Measurements from ENCODE around the gene PRPF8. TPM values are rescaled to one million over a fixed set of nuclear protein-coding genes. Genes with fewer than 3 reads are reported as not detected.

Gene PRPF8
- total RNA-seq, 1 donor from 2014 or later, result 297 TPM

DNA sequence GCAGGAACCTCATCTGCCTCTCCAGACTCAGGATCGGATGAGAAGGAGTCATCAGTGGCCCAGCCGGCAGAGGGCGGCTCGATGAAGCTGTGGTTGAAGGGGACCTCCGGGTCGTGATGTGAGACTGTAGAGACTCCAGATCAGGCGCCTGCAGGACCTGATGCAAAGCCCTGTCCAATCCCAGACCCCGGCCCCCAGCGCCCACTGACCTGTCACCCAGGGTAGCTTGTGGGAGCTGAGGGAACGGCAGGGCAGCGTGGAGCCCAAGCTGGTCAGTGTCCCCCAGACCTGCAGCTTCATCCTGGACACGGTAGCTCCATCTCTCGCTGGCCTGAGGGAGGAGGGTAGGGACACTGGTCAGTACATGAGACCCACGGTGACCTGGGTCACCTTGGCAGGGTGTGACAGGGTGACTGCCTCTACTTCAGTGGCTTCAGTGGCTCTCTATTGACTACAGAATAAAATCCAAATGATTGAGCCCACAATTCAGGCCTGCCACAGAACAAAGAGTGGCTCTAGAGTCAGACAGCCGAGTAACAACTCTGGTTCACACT lies 47.9 kb downstream of the PRPF8 start:
- no peak for DNase-seq
- peaks cover 5% of the 10 kb centered on the region for H3K4me1 Mint-ChIP-seq (ENCODE audit: low read depth, unreplicated experiment)
- H3K9me3 Mint-ChIP-seq (ENCODE audit: unreplicated experiment), result peaks cover 7% of the 10 kb centered on the region
- no peaks in the 10 kb centered on the region for H3K36me3 Mint-ChIP-seq (ENCODE audit: unreplicated experiment)
- H3K27me3 Mint-ChIP-seq (ENCODE audit: unreplicated experiment), result peaks cover 12% of the 10 kb centered on the region
- no peak overlapping the region for H3K4me3 Mint-ChIP-seq (ENCODE audit: unreplicated experiment)
- no peak for TF ChIP-seq CTCF (IDR thresholded peaks at IDR 0.05; ENCODE audit: partially characterized antibody, unreplicated experiment)
- H3K27ac Mint-ChIP-seq (ENCODE audit: unreplicated experiment), result no peak overlapping the region

- no peaks in the 10 kb centered on the region for H3K36me3 Mint-ChIP-seq (ENCODE audit: unreplicated experiment)
- H3K4me3 Mint-ChIP-seq (ENCODE audit: unreplicated experiment), result no peak overlapping the region
- peaks cover 7% of the 10 kb centered on the region for H3K27me3 Mint-ChIP-seq (ENCODE audit: unreplicated experiment)
- no peak for DNase-seq
- peaks cover 8% of the 10 kb centered on the region for H3K9me3 Mint-ChIP-seq (ENCODE audit: unreplicated experiment)
- H3K4me1 Mint-ChIP-seq (ENCODE audit: low read depth, unreplicated experiment), result peaks cover 5% of the 10 kb centered on the region
- TF ChIP-seq CTCF (IDR thresholded peaks at IDR 0.05; ENCODE audit: partially characterized antibody, unreplicated experiment), result no peak
- no peak overlapping the region for H3K27ac Mint-ChIP-seq (ENCODE audit: unreplicated experiment)
Measured at GRCh38 chr17:1635675-1636465, 48.8 kb downstream of the PRPF8 start.

DNA sequence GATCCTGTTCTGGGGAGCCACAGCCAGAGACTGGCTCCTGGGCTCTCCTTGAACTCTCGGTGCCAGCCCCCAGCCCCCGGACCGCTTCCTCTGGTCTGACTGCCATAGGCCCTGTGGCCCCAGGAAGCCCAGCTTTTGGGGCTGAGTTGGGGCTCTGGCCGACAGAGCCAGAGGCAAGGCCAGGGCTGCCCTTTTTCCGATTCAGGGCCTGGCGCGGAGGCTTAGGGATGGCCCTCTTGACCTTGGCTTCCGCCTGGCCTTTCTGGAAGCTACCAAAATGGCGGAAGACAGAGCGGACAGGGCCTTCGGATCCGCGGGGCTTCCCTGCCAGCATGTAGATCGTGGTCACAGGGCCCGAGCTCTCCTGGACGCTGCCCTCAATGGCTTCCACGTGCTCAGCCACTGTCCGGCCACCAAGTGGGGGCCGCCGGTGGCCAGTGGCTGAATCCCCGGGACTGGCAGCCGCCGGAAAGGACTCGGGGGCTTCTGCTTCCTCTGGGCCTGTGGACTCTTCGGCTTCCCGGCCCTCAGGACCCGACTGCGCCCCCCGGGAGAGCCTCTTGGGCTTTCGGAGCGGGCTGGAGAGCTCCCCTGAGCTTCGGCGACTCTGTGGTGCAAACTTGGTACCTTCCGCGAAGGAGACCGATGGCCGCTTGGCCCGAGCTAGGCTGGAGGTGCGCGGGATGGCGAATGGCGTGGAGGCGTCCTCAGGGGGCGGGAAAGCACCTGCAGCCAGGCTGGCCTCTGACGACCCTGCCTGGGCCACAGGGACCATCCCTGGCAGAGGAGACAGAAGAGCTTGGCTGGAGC lies 49.6 kb downstream of the PRPF8 start:
- peaks cover 10% of the 10 kb centered on the region for H3K9me3 Mint-ChIP-seq (ENCODE audit: unreplicated experiment)
- H3K4me3 Mint-ChIP-seq (ENCODE audit: unreplicated experiment), result no peak overlapping the region
- no peak for DNase-seq
- no peak for TF ChIP-seq CTCF (IDR thresholded peaks at IDR 0.05; ENCODE audit: partially characterized antibody, unreplicated experiment)
- no peak overlapping the region for H3K27ac Mint-ChIP-seq (ENCODE audit: unreplicated experiment)
- H3K36me3 Mint-ChIP-seq (ENCODE audit: unreplicated experiment), result no peaks in the 10 kb centered on the region
- peaks cover 11% of the 10 kb centered on the region for H3K27me3 Mint-ChIP-seq (ENCODE audit: unreplicated experiment)
- H3K4me1 Mint-ChIP-seq (ENCODE audit: low read depth, unreplicated experiment), result peaks cover 4% of the 10 kb centered on the region

- no peaks in the 10 kb centered on the region for H3K36me3 Mint-ChIP-seq (ENCODE audit: unreplicated experiment)
- H3K4me3 Mint-ChIP-seq (ENCODE audit: unreplicated experiment), result peak overlapping the region; percentile 63
- DNase-seq, result no peak
- H3K27me3 Mint-ChIP-seq (ENCODE audit: unreplicated experiment), result peaks cover 14% of the 10 kb centered on the region
- H3K9me3 Mint-ChIP-seq (ENCODE audit: unreplicated experiment), result peaks cover 13% of the 10 kb centered on the region
- H3K27ac Mint-ChIP-seq (ENCODE audit: unreplicated experiment), result no peak overlapping the region
- TF ChIP-seq CTCF (IDR thresholded peaks at IDR 0.05; ENCODE audit: partially characterized antibody, unreplicated experiment), result no peak
- peaks cover 17% of the 10 kb centered on the region for H3K4me1 Mint-ChIP-seq (ENCODE audit: low read depth, unreplicated experiment)
Measured at GRCh38 chr17:1630662-1631061, 54.0 kb downstream of the PRPF8 start.
